Tibial nerve (tissue), 3 donors: ENCODE measurements around the gene SH3GLB2.

Experiments used
- POLR2A ChIP-seq, 2 donors: fragments of 450-650 bp; IDR thresholded peaks; one replicate each; pipeline ENCODE4 v1.6.1; 2017; ENCODE audit warnings: antibody characterized with exemption in 2 of 2, mild to moderate bottlenecking in 2 of 2, moderate library complexity in 2 of 2
- TF ChIP-seq, protein P1 (sequence below), 5 experiments: fragments of 200-600 bp in 3 of 5; fragments of 450-650 bp in 2 of 5; sonication (generic) in 3 of 5; IDR thresholded peaks; one replicate each; pipeline ENCODE4 v1.5.1; 2016 to 2019; ENCODE audit warnings: antibody characterized with exemption in 5 of 5, mild to moderate bottlenecking in 3 of 5, moderate library complexity in 2 of 5

DNA sequence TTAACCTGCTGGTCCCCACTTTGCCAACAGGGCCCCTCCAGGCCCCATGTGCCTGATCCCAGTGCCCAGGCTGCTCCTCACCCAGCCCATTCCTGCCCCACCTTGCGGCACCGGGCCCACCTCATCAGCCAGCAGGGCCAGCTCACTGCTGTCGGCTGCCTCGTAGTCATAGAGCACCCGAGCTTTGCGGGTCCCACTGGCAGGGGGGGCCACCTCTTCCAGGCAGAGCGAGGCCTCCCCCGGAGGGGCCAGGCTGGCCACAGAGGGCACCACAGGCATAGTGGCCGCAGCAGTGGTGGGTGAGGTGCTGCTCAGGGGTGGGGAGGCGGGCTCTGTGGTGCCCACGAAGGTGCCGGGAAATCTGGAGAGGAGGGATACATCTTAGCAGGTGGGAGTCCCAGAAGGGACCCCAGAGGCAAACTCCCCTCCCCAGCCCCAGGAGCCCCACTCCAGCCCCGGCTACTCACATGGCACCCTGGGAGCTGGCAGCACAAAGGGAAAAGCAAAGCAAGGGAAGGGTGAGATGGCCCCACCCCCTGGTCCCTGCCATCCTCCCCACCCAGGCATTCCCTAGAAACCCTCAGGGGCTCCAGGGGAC is 19.0 kb downstream of the SH3GLB2 start:
- TF ChIP-seq, protein P1, sequence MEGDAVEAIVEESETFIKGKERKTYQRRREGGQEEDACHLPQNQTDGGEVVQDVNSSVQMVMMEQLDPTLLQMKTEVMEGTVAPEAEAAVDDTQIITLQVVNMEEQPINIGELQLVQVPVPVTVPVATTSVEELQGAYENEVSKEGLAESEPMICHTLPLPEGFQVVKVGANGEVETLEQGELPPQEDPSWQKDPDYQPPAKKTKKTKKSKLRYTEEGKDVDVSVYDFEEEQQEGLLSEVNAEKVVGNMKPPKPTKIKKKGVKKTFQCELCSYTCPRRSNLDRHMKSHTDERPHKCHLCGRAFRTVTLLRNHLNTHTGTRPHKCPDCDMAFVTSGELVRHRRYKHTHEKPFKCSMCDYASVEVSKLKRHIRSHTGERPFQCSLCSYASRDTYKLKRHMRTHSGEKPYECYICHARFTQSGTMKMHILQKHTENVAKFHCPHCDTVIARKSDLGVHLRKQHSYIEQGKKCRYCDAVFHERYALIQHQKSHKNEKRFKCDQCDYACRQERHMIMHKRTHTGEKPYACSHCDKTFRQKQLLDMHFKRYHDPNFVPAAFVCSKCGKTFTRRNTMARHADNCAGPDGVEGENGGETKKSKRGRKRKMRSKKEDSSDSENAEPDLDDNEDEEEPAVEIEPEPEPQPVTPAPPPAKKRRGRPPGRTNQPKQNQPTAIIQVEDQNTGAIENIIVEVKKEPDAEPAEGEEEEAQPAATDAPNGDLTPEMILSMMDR (IDR thresholded peaks at IDR 0.05), result no peak
- no peak for TF ChIP-seq POLR2A (IDR thresholded peaks at IDR 0.05)
